ENCODE results near the gene PTBP1. TPM values are rescaled to one million over a fixed set of nuclear protein-coding genes. Genes with fewer than 3 reads are reported as not detected.

PTBP1 gene
- total and polyA plus RNA-seq, 2 of the 13 experiments (the other 11 are each of a cell fraction or from before 2014, with no cell fraction given): 195 to 288 TPM

DNA sequence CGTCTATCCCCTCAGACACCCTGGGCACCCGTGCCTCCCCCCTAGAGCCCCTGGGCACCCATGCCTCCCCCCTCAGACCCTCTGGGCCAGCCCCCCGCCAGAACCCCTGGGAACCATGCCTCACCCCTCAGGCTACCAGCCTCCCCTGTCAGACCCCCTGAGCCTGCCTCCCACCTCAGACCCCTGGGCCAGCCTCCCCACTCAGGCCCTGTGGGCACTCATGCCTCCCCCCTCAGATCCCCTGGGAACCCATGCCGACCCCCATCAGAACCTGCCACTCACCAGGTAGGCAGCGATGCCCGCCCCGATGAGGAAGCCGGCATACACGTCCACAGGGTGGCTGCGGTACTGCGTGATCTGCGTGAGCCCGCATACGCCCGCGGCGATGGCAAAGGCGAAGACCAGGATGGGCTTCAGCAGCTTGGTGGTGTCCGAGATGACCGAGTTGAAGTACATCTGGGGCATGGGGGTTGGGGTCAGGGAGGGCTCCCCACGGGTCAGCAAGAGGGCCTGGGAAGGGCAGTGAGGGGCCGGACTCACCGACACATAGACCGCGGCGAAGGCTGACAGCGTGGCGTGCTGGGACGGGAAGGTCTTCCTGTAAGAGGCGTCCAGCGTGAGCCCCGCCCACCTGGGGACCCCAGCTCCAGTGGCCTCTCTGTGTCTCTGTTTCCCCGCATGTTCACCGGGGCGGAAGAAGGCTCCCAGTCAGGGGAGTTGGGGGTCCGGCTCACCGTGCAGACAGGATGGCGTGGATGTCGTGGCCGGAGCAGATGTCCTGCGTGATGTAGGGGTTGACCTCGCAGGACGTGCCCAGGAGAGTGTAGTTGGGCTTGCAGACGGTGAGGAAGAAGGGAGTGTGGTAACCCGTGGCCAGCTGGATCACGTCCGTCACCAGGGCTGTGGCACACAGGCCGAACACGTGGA, 17.2 kb downstream of the PTBP1 start (continued):
- TF ChIP-seq WIZ (CRISPR knock-in tag; IDR thresholded peaks at IDR 0.05) (no peak), BCL6 (CRISPR knock-in tag; IDR thresholded peaks at IDR 0.05) (no peak), FLYWCH1 (CRISPR knock-in tag; IDR thresholded peaks at IDR 0.05) (no peak), ZNF513 (CRISPR knock-in tag; conservative IDR thresholded peaks at IDR 0.05) (no peak), ZNF18 (CRISPR knock-in tag; IDR thresholded peaks at IDR 0.05; ENCODE audit: insufficient replicate concordance) (no peak), GTF3A (CRISPR knock-in tag; conservative IDR thresholded peaks at IDR 0.05) (no peak), SRSF9 (IDR thresholded peaks at IDR 0.05; ENCODE audit: borderline replicate concordance, insufficient read depth, low read depth, low read length, poor library complexity, severe bottlenecking) (no peak), ZNF773 (CRISPR knock-in tag; IDR thresholded peaks at IDR 0.05; ENCODE audit: borderline replicate concordance) (0 out of 2 replicates have a peak, but pooled peaks have one; percentile 42), ZNF639 (CRISPR knock-in tag; conservative IDR thresholded peaks at IDR 0.05) (no peak), TBP (CRISPR knock-in tag; IDR thresholded peaks at IDR 0.05) (no peak), PHF21A (CRISPR knock-in tag; IDR thresholded peaks at IDR 0.05) (no peak), ZNF543 (CRISPR knock-in tag; IDR thresholded peaks at IDR 0.05) (no peak), MEIS1 (CRISPR knock-in tag; IDR thresholded peaks at IDR 0.05; ENCODE audit: borderline replicate concordance) (no peak), AGO1 (IDR thresholded peaks at IDR 0.05; ENCODE audit: low read depth, low read length, poor library complexity, severe bottlenecking) (peak; percentile 65), NCOA2 (CRISPR knock-in tag; IDR thresholded peaks at IDR 0.05) (no peak), ZBTB7B (CRISPR knock-in tag; IDR thresholded peaks at IDR 0.05) (0 out of 2 replicates have a peak, but pooled peaks have one; percentile 30), AGO2 (optimal IDR thresholded peaks at IDR 0.05; ENCODE audit: low read depth, low read length) (peak; percentile 96)
- TF ChIP-seq, protein P1, sequence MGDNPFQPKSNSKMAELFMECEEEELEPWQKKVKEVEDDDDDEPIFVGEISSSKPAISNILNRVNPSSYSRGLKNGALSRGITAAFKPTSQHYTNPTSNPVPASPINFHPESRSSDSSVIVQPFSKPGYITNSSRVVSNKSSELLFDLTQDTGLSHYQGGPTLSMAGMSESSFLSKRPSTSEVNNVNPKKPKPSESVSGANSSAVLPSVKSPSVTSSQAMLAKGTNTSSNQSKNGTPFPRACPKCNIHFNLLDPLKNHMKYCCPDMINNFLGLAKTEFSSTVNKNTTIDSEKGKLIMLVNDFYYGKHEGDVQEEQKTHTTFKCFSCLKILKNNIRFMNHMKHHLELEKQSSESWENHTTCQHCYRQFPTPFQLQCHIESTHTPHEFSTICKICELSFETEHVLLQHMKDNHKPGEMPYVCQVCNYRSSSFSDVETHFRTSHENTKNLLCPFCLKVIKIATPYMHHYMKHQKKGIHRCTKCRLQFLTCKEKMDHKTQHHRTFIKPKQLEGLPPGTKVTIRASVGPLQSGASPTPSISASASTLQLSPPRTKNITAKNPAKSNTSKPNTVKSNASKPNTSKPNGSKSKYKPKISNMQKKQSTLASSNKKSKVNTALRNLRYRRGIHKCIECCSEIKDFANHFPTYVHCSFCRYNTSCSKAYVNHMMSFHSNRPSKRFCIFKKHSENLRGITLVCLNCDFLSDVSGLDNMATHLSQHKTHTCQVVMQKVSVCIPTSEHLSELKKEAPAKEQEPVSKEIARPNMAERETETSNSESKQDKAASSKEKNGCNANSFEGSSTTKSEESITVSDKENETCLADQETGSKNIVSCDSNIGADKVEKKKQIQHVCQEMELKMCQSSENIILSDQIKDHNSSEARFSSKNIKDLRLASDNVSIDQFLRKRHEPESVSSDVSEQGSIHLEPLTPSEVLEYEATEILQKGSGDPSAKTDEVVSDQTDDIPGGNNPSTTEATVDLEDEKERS (CRISPR knock-in tag; IDR thresholded peaks at IDR 0.05): no peak
- TF ChIP-seq, protein P2, sequence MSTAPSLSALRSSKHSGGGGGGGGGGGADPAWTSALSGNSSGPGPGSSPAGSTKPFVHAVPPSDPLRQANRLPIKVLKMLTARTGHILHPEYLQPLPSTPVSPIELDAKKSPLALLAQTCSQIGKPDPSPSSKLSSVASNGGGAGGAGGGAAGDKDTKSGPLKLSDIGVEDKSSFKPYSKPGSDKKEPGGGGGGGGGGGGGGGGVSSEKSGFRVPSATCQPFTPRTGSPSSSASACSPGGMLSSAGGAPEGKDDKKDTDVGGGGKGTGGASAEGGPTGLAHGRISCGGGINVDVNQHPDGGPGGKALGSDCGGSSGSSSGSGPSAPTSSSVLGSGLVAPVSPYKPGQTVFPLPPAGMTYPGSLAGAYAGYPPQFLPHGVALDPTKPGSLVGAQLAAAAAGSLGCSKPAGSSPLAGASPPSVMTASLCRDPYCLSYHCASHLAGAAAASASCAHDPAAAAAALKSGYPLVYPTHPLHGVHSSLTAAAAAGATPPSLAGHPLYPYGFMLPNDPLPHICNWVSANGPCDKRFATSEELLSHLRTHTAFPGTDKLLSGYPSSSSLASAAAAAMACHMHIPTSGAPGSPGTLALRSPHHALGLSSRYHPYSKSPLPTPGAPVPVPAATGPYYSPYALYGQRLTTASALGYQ (CRISPR knock-in tag; IDR thresholded peaks at IDR 0.05): no peak
